HFF-Myc (cell line): ENCODE measurements around the gene SFT2D3.

Experiments
- DNase-seq: peaks from one replicate; pipeline ENCODE4 v3.0.0-alpha.2; 2011; ENCODE audit warnings: low read depth; ENCODE audit errors: extremely low read depth
- H3K4me3 ChIP-seq: replicated peaks from 2 replicates; pipeline ENCODE4 v1.5.1; 2011; ENCODE audit warnings: low read depth, mild to moderate bottlenecking, control low read depth, low read length
- TF ChIP-seq, protein P1 (sequence below): IDR thresholded peaks from 2 replicates; pipeline ENCODE4 v1.5.1; 2012; ENCODE audit warnings: mild to moderate bottlenecking, low read depth, low read length, control low read depth; ENCODE audit errors: missing control alignments

The SFT2D3 gene

DNA sequence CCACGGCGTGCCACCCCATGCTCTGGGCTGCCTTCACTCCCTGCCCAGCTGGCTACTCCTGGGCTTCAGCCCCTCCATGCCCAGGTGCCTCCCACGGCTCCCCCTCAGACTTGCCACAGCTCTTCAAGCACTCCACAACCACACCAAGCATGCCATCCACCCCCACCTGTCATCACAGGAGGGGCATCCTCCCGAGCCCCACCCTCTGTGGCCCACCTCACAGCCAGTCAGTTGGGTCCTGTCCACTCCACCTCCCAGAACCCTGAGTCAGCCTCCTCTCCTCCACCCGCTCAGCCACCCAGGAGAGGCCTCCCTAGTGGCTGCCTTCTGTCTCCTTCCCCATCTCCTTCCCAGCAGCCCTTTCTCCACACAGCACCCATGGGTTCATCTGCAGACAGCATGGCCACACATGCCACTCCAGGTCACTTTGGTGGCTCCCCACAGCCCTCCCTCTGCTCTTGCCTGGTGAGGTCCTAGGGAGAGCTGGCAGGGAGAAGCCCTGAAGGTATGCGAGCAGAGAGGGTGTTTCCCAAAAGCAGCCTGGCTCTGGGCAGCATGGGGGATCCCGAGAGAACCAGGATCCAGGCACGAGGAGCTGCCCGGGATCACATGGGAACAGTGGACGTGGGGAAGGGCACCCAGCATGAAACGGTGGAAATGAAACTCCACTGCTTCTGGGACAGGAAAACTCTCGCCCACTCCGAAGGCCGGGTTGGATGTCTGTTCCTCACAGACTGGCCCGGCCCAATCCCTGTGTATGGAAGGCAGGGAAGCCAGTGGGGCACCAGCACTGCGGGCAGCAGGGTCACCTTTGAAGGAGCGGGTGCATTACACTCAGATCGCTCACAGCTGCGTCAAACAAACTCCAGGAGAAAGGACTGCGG lies 28.7 kb upstream of the SFT2D3 start:
- no peak overlapping the region for H3K4me3 ChIP-seq
- TF ChIP-seq, protein P1, sequence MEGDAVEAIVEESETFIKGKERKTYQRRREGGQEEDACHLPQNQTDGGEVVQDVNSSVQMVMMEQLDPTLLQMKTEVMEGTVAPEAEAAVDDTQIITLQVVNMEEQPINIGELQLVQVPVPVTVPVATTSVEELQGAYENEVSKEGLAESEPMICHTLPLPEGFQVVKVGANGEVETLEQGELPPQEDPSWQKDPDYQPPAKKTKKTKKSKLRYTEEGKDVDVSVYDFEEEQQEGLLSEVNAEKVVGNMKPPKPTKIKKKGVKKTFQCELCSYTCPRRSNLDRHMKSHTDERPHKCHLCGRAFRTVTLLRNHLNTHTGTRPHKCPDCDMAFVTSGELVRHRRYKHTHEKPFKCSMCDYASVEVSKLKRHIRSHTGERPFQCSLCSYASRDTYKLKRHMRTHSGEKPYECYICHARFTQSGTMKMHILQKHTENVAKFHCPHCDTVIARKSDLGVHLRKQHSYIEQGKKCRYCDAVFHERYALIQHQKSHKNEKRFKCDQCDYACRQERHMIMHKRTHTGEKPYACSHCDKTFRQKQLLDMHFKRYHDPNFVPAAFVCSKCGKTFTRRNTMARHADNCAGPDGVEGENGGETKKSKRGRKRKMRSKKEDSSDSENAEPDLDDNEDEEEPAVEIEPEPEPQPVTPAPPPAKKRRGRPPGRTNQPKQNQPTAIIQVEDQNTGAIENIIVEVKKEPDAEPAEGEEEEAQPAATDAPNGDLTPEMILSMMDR, result no peak
- DNase-seq, result no peak

DNA sequence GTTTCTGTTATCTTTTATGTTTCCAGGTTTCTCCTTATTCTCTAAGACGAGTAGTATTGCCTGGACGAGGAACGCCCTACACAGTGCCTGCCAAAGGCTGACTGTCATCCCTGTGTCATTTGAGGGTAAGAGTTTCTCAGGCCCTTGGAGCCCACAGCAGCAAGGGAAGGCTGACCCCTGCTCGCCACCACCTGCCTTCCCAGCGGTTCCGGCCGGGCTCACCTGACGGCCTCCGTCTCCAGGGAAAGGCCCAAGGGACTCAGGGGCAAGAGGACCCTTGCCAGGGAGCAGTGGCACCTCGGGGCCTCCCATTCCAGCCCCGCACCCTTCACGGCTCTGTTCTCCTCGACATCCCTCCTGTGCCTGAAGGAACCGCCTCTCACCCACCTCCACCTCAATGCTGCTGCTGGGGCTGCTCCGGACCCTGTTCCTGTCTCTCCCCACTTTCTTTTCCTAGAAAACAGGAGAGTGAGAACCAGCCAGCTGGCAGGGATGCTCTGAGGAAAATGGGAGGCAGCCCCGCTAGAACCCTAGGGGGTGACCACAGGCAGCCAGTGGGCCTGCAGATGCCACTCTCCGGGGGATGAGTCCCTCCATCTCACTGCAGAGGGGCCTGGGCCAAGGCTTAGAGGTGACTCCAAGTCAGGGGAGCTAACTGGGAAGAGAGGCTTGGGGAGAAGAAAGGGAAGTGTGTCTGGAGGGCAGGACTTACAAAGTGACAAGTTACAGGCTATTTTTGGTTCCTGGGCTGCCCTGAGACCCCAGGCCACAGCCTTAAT lies 27.8 kb upstream of the SFT2D3 start:
- TF ChIP-seq, protein P1, result no peak
- DNase-seq, result no peak
- no peak overlapping the region for H3K4me3 ChIP-seq

DNA sequence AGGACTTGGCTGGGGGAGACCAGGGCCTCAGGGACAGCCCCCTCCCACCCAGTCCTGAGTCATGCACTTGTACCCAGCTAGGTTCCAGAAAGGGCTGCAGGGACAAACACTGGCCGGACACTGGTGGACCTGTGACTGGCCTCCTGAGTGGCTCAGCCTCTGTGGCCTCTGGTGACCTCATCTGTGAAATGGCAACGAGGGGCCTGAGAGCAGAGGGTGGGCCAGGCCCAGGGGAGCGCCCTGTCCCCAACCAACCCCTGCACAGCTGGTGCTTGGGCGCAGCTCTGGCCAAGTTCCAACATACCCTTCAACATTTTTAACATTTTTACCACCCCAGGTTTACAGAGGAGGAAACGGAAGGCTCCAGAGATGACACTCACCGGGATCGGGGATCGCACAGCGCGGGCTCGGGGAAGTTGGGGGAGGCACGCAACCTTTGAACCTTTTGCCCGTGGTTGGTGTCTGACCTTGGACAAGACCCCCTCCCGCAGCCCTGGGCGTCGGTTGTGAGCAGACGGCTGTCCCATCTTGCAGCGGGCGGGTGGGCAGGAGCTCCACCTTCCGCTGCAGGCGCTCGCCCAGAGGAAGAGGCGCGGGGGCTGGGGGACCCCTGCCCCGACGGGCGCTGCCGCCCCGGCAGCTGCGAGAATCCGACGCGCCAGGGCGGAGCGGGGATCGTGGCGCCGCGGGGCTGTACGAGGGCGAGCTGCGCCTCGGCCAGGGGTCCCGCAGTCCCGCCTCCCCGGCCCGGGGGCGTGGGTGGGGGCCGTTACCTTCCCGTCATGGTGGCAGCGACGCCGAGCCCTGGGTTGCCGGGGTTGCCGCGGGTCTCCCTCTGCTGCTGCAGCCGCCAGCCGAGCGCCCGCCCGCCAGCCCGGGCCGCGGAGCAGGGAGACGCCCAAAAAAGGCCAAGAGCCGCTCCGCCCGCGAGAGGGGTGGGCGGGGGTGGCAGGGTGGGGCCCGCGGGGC lies 26.8 kb upstream of the SFT2D3 start:
- TF ChIP-seq, protein P1, result no peak
- DNase-seq, result no peak
- peak overlapping the region; percentile 28 for H3K4me3 ChIP-seq

DNA sequence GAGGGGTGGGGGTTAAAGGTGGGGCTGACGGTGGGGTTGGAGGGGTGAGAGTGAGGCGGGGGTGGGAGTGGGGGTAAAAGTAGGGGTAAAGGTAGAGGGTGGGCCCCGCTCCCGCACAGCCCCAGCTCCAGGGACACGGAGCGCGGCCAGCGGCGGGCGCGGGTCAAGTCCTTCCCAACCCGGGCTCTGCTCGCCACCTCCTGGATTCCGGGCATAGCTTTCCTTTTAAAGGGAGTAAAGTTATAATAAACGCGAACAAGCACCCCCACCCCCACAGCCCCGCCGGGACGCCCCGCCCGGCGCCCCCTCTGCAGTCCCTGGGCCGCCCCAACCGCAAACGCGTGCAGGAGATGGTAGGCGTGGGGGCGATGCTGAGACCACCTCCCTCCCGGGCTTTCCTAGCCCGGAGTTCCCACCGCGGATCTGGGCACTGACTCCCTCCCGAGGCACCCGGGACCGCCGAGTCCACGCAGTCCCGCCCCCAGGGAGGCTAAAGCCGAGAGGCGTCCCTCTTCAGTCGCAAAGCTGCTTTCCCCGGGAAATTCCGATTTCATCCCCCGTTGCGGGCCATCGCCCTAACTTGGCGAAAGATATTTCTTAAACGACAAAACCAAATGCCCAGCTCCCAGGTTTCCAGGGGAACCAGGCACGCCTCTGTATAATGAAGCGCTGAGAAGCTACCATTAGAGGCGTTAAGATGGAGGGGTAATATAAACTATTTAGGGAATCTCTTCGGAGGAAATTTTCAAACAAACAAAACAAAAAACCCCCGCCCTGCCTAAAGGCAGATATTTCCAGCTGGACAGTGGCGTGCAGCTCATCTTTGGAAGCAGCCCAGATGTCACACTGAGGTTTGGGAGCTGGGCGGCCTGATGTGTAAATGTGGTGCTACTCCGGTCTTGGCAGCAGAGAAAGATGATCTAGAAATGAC lies 25.7 kb upstream of the SFT2D3 start, which contains the start of gene LIMS2:
LIMS2 (minus strand) TSS at position 200 of the 931 bp plus-strand sequence. CDS start 506 bp downstream, outside the sequence.
- peak within 1 kb of the TSS; percentile 37 for H3K4me3 ChIP-seq
- TF ChIP-seq, protein P1, result no peak
- no peak for DNase-seq

DNA sequence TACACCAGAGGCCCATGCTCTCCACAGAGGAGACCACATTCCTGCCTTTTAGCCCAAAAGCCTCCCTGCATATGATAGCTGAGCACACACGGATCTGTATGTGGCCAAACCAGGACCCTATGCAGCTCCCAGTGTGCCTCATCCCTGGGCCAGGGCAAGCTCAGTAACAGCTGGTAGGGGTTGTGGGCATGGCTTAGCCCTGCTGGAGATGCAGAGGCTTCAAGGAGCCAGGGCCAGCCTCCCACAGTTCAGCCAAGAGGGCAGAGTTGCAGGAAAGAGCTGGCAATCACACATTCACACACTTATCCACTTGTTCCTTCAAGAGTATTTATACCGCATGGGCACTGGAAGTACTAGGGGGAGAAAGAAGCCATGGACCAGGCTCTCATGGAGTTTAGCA lies 24.4 kb upstream of the SFT2D3 start:
- TF ChIP-seq, protein P1, result no peak
- DNase-seq, result no peak
- no peak overlapping the region for H3K4me3 ChIP-seq
